Liver (tissue), 9 donors: ENCODE results near the gene MYO1F. TPM values are rescaled to one million over a fixed set of nuclear protein-coding genes. Genes with fewer than 3 reads are reported as not detected.

ENCODE experiments used
- DNase-seq: peaks from one replicate; pipeline ENCODE4 v3.0.0-alpha.2; 2017; ENCODE audit warnings: low spot score
- H3K27ac ChIP-seq, 2 donors: one replicate each; pipeline ENCODE4 v1.7.0; 2013; ENCODE audit warnings: inconsistent platforms in 2 of 2, low read length in 2 of 2, control low read depth in 1 of 2, low read depth in 1 of 2, mild to moderate bottlenecking in 1 of 2
- H3K27me3 ChIP-seq, 4 donors: one replicate each; pipeline versions ENCODE4 v1.6.1 to v1.7.0; 2013; ENCODE audit warnings: low read length in 3 of 4, inconsistent platforms in 1 of 4, mild to moderate bottlenecking in 1 of 4, moderate library complexity in 1 of 4; ENCODE audit not compliant: control insufficient read depth in 4 of 4, insufficient read depth in 4 of 4
- H3K36me3 ChIP-seq, 4 donors: one replicate each; pipeline versions ENCODE4 v1.6.1 to v1.7.0; 2013; ENCODE audit warnings: low read length in 3 of 4, mild to moderate bottlenecking in 3 of 4, low read depth in 1 of 4, moderate library complexity in 1 of 4; ENCODE audit not compliant: control insufficient read depth in 4 of 4, insufficient read depth in 3 of 4
- H3K4me1 ChIP-seq, 4 donors: one replicate each; pipeline versions ENCODE4 v1.6.1 to v1.7.0; 2013; ENCODE audit warnings: low read length in 3 of 4, mild to moderate bottlenecking in 3 of 4, moderate library complexity in 1 of 4; ENCODE audit not compliant: control insufficient read depth in 4 of 4, insufficient read depth in 4 of 4
- H3K4me3 ChIP-seq, 3 donors: one replicate each; pipeline versions ENCODE4 v1.6.1 to v1.7.0; 2013; ENCODE audit warnings: low read length in 3 of 3, control low read depth in 1 of 3, low read depth in 1 of 3, mild to moderate bottlenecking in 1 of 3
- H3K9ac ChIP-seq, 2 donors: one replicate each; pipeline ENCODE4 v1.7.0; 2013; ENCODE audit warnings: low read length in 2 of 2, mild to moderate bottlenecking in 2 of 2, moderate library complexity in 2 of 2, control low read depth in 1 of 2, low read depth in 1 of 2
- H3K9me3 ChIP-seq, 4 donors: one replicate each; pipeline versions ENCODE4 v1.6.1 to v1.7.0; 2013; ENCODE audit warnings: low read length in 3 of 4; ENCODE audit not compliant: control insufficient read depth in 4 of 4
- EGR1 ChIP-seq, 2 donors: IDR thresholded peaks; 2 replicates each; pipeline ENCODE4 v1.6.1; 2016 to 2018; ENCODE audit warnings: antibody characterized with exemption in 2 of 2, low read depth in 2 of 2
- FOXA1 ChIP-seq: IDR thresholded peaks from 2 replicates; pipeline ENCODE4 v1.6.1; 2016; ENCODE audit warnings: antibody characterized with exemption
- FOXA2 ChIP-seq: IDR thresholded peaks from 2 replicates; pipeline ENCODE4 v1.6.1; 2016; ENCODE audit warnings: antibody characterized with exemption
- GABPA ChIP-seq, 2 donors: IDR thresholded peaks in 1 of 2; conservative IDR thresholded peaks in 1 of 2; 2 replicates each; pipeline ENCODE4 v1.6.1; 2016; ENCODE audit warnings: antibody characterized with exemption in 2 of 2, mild to moderate bottlenecking in 1 of 2, moderate library complexity in 1 of 2
- HNF4A ChIP-seq, 2 donors: conservative IDR thresholded peaks; 2 replicates each; pipeline ENCODE4 v1.6.1; 2016; ENCODE audit warnings: antibody characterized with exemption in 2 of 2, mild to moderate bottlenecking in 2 of 2
- HNF4G ChIP-seq: IDR thresholded peaks from 2 replicates; pipeline ENCODE4 v1.6.1; 2016; ENCODE audit warnings: antibody characterized with exemption
- JUND ChIP-seq, 2 donors: IDR thresholded peaks; 2 replicates each; pipeline ENCODE4 v1.6.1; 2016; ENCODE audit warnings: antibody characterized with exemption in 2 of 2
- NR2F2 ChIP-seq: IDR thresholded peaks from 2 replicates; pipeline ENCODE4 v1.6.1; 2016; ENCODE audit warnings: antibody characterized with exemption
- RAD21 ChIP-seq, 2 donors: IDR thresholded peaks; 2 replicates each; pipeline ENCODE4 v1.6.1; 2016; ENCODE audit warnings: antibody characterized with exemption in 2 of 2, mild to moderate bottlenecking in 2 of 2
- RXRA ChIP-seq, 2 donors: IDR thresholded peaks; 2 replicates each; pipeline ENCODE4 v1.6.1; 2017 to 2018; ENCODE audit warnings: antibody characterized with exemption in 2 of 2, mild to moderate bottlenecking in 1 of 2
- SP1 ChIP-seq: IDR thresholded peaks from 2 replicates; pipeline ENCODE4 v1.6.1; 2018; ENCODE audit warnings: antibody characterized with exemption, mild to moderate bottlenecking
- TAF1 ChIP-seq: conservative IDR thresholded peaks from 2 replicates; pipeline ENCODE4 v1.6.1; 2016; ENCODE audit warnings: antibody characterized with exemption, mild to moderate bottlenecking
- YY1 ChIP-seq: IDR thresholded peaks from 2 replicates; pipeline ENCODE4 v1.6.1; 2016; ENCODE audit warnings: antibody characterized with exemption, mild to moderate bottlenecking
- WGBS: extraction: QIAGEN DNeasy Blood & Tissue Kit; methylation state at CpG from one replicate; pipeline ENCODE4 v1.1.7; 2013; 5-methylcytosine and 5-hydroxymethylcytosine counted together
- polyA plus RNA-seq, 2 donors: library from polyadenylated mRNA; stranded (reverse) in 1 of 2; unstranded in 1 of 2; fragments of 200-250 nt in 1 of 2; fragments of >200 nt in 1 of 2; fragmentation: Nextera tagmentation in 1 of 2; extraction: Ambion mirVana in 1 of 2; gene quantifications; one replicate each; pipeline versions ENCODE4 v1.2.1 to v1.2.3, GENCODE V29; 2013 to 2015
- total RNA-seq, 2 donors: library from RNA; depleted of rRNA; stranded (reverse); fragments of >200 nt; gene quantifications; one replicate each; pipeline ENCODE4 v1.2.3, GENCODE V29; 2014
- TF ChIP-seq, protein P1 (sequence below): IDR thresholded peaks from 2 replicates; pipeline ENCODE4 v1.6.1; 2016; ENCODE audit warnings: antibody characterized with exemption
- TF ChIP-seq, protein P2 (sequence below): IDR thresholded peaks from 2 replicates; pipeline ENCODE4 v1.6.1; 2016; ENCODE audit warnings: antibody characterized with exemption, mild to moderate bottlenecking
- TF ChIP-seq, protein P3 (sequence below): fragments of 150-350 bp; IDR thresholded peaks from 2 replicates; pipeline ENCODE4 v1.5.1; 2017; ENCODE audit warnings: improper control_type of control experiment, low read depth, low read length; ENCODE audit not compliant: missing input control
- TF ChIP-seq, protein P4 (sequence below): IDR thresholded peaks from 2 replicates; pipeline ENCODE4 v1.6.1; 2016; ENCODE audit warnings: antibody characterized with exemption
- donor health status: healthy.
- donor health status: healthy.
- donor health status: healthy.
- donor health status: healthy.
- donor health status: healthy.

The MYO1F gene
- total and polyA plus RNA-seq, 4 donors = 6.1 to 20.4 (median 12.0) TPM

DNA sequence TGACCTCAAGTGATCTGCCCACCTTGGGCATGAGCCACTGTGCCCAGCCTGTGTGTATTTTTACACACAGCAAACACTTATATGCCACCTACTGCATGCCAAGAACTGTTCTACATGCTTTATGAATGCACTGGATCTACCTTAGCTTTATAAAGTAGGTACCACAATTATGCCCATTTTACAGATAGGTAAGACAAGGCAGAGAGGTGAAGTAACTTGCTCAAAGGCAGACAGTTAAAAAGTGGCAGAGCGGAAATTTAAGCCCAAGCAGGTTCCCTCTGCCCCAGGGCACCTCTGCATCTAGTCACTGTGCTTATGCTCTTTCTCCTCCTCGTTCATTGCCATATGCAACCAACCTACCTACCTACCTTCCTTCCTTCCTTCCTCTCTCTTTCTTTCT, 22.8 kb upstream of the MYO1F start:
- H3K27me3 ChIP-seq = no peaks in the 10 kb centered on the region
- no peaks in the 10 kb centered on the region for H3K9me3 ChIP-seq
- 94% methylated on average over 2 of the region's 2 CpGs for WGBS
- no peak for DNase-seq
- no peak overlapping the region for H3K4me3 ChIP-seq
- peaks cover 0 to 3% (median 0%) of the 10 kb centered on the region in 4 donors for H3K4me1 ChIP-seq
- H3K36me3 ChIP-seq = peaks cover 0 to 17% (median 5%) of the 10 kb centered on the region in 4 donors
- TF ChIP-seq RAD21 (IDR thresholded peaks at IDR 0.05) = no peak
- no peak for TF ChIP-seq JUND (IDR thresholded peaks at IDR 0.05)
- TF ChIP-seq, protein P1, sequence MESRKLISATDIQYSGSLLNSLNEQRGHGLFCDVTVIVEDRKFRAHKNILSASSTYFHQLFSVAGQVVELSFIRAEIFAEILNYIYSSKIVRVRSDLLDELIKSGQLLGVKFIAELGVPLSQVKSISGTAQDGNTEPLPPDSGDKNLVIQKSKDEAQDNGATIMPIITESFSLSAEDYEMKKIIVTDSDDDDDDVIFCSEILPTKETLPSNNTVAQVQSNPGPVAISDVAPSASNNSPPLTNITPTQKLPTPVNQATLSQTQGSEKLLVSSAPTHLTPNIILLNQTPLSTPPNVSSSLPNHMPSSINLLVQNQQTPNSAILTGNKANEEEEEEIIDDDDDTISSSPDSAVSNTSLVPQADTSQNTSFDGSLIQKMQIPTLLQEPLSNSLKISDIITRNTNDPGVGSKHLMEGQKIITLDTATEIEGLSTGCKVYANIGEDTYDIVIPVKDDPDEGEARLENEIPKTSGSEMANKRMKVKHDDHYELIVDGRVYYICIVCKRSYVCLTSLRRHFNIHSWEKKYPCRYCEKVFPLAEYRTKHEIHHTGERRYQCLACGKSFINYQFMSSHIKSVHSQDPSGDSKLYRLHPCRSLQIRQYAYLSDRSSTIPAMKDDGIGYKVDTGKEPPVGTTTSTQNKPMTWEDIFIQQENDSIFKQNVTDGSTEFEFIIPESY = no peak
- TF ChIP-seq SP1 = no peak
- TF ChIP-seq EGR1 (IDR thresholded peaks at IDR 0.05; ENCODE audit: low read depth in 2 of 2) = no peak
- no peak for TF ChIP-seq HNF4A (conservative IDR thresholded peaks at IDR 0.05)
- TF ChIP-seq RXRA (IDR thresholded peaks at IDR 0.05) = no peak
- TF ChIP-seq FOXA2 = no peak
- no peak for TF ChIP-seq YY1
- TF ChIP-seq, protein P2, sequence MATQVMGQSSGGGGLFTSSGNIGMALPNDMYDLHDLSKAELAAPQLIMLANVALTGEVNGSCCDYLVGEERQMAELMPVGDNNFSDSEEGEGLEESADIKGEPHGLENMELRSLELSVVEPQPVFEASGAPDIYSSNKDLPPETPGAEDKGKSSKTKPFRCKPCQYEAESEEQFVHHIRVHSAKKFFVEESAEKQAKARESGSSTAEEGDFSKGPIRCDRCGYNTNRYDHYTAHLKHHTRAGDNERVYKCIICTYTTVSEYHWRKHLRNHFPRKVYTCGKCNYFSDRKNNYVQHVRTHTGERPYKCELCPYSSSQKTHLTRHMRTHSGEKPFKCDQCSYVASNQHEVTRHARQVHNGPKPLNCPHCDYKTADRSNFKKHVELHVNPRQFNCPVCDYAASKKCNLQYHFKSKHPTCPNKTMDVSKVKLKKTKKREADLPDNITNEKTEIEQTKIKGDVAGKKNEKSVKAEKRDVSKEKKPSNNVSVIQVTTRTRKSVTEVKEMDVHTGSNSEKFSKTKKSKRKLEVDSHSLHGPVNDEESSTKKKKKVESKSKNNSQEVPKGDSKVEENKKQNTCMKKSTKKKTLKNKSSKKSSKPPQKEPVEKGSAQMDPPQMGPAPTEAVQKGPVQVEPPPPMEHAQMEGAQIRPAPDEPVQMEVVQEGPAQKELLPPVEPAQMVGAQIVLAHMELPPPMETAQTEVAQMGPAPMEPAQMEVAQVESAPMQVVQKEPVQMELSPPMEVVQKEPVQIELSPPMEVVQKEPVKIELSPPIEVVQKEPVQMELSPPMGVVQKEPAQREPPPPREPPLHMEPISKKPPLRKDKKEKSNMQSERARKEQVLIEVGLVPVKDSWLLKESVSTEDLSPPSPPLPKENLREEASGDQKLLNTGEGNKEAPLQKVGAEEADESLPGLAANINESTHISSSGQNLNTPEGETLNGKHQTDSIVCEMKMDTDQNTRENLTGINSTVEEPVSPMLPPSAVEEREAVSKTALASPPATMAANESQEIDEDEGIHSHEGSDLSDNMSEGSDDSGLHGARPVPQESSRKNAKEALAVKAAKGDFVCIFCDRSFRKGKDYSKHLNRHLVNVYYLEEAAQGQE = no peak
- TF ChIP-seq HNF4G = no peak
- H3K27ac ChIP-seq = no peak overlapping the region
- no peak overlapping the region for H3K9ac ChIP-seq

DNA sequence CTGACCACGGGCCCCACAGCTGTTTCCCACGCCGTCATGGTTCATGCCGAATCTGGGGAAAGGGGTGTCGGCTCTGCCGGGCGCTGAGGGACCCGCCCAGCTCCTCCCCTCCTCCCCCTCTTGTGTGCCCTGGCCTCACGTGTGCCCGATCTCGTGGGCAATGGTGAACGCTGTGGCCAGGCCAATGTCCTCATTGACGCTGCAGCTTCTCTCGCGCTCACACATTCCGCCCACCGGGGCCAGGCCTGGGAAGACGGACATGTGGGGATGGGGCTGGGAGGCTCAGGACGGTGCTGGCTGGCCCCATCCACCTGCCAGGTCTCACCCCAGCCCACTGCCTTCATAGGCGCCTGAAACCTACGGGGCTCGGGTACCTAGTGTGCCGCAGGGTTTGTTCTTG, 18.9 kb upstream of the MYO1F start:
- H3K9ac ChIP-seq = no peak overlapping the region
- DNase-seq = no peak
- H3K4me3 ChIP-seq = no peak overlapping the region
- peaks cover 0 to 10% (median 5%) of the 10 kb centered on the region in 4 donors for H3K4me1 ChIP-seq
- H3K36me3 ChIP-seq = peaks cover 0 to 15% (median 7%) of the 10 kb centered on the region in 4 donors
- H3K9me3 ChIP-seq = peaks cover 0 to 3% (median 1%) of the 10 kb centered on the region in 4 donors
- H3K27ac ChIP-seq = no peak overlapping the region
- no peaks in the 10 kb centered on the region for H3K27me3 ChIP-seq
- WGBS = 92% methylated on average over 23 of the region's 23 CpGs
- TF ChIP-seq, protein P2 = no peak
- TF ChIP-seq EGR1 (IDR thresholded peaks at IDR 0.05; ENCODE audit: low read depth in 2 of 2) (no peak), FOXA2 (no peak), YY1 (no peak), NR2F2 (no peak), RAD21 (IDR thresholded peaks at IDR 0.05) (no peak), FOXA1 (no peak), RXRA (IDR thresholded peaks at IDR 0.05) (no peak), JUND (IDR thresholded peaks at IDR 0.05) (no peak), SP1 (no peak), TAF1 (no peak), GABPA (IDR thresholded peaks at IDR 0.05 in 1 of 2, conservative IDR thresholded peaks at IDR 0.05 in 1 of 2) (no peak), HNF4G (no peak)
- TF ChIP-seq, protein P1 = no peak
- TF ChIP-seq, protein P3, sequence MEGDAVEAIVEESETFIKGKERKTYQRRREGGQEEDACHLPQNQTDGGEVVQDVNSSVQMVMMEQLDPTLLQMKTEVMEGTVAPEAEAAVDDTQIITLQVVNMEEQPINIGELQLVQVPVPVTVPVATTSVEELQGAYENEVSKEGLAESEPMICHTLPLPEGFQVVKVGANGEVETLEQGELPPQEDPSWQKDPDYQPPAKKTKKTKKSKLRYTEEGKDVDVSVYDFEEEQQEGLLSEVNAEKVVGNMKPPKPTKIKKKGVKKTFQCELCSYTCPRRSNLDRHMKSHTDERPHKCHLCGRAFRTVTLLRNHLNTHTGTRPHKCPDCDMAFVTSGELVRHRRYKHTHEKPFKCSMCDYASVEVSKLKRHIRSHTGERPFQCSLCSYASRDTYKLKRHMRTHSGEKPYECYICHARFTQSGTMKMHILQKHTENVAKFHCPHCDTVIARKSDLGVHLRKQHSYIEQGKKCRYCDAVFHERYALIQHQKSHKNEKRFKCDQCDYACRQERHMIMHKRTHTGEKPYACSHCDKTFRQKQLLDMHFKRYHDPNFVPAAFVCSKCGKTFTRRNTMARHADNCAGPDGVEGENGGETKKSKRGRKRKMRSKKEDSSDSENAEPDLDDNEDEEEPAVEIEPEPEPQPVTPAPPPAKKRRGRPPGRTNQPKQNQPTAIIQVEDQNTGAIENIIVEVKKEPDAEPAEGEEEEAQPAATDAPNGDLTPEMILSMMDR = no peak
- TF ChIP-seq, protein P4, sequence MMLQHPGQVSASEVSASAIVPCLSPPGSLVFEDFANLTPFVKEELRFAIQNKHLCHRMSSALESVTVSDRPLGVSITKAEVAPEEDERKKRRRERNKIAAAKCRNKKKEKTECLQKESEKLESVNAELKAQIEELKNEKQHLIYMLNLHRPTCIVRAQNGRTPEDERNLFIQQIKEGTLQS = no peak
